T-helper 9 cell (primary cell): ENCODE data around the gene RAD17.
"Not testable (repeated sequence)": the region's sequence is repeated elsewhere in the genome, so short reads cannot be mapped to it uniquely, and the experiment has no call there.

Experiments
- DNase-seq: peaks from one replicate; pipeline ENCODE4 v3.0.0-alpha.2; 2020

The RAD17 gene

GRCh38 chr5:69374911-69375446, 5.4 kb downstream of the RAD17 start:
- no peak for DNase-seq

- DNase-seq, result no peak
These were observed 8.8 kb downstream of the RAD17 start for GRCh38 chr5:69378376-69378775.

- no peak for DNase-seq
These were observed 35.2 kb downstream of the RAD17 start for GRCh38 chr5:69404659-69405330.

- peak; percentile 38 for DNase-seq
These were observed 45.4 kb downstream of the RAD17 start, which contains the start of gene MARVELD2 for GRCh38 chr5:69414885-69415583. Gene MARVELD2, plus strand, starts transcription at chr5:69415116. Its CDS starts 4,270 bp downstream, at chr5:69419386.

- no peak for DNase-seq
These were observed 46.0 kb downstream of the RAD17 start for GRCh38 chr5:69415584-69415958.

GRCh38 chr5:69416180-69416579, 46.6 kb downstream of the RAD17 start:
- DNase-seq, result no peak

- DNase-seq, result no peak
These were observed 47.1 kb downstream of the RAD17 start for GRCh38 chr5:69416699-69417098.

GRCh38 chr5:69418554-69418953, 48.9 kb downstream of the RAD17 start:
- no peak for DNase-seq

- no peak for DNase-seq
These were observed 62.0 kb downstream of the RAD17 start for GRCh38 chr5:69431424-69432303.

GRCh38 chr5:69432412-69433206, 63.0 kb downstream of the RAD17 start:
- no peak for DNase-seq

GRCh38 chr5:69435276-69435884, 65.8 kb downstream of the RAD17 start:
- not testable (repeated sequence) for DNase-seq

- DNase-seq, result no peak
These were observed 74.6 kb downstream of the RAD17 start for GRCh38 chr5:69444127-69444754.

- DNase-seq, result no peak
These were observed 79.9 kb downstream of the RAD17 start for GRCh38 chr5:69449511-69449910.

- no peak for DNase-seq
These were observed 80.5 kb downstream of the RAD17 start for GRCh38 chr5:69450116-69450515.

- DNase-seq, result not testable (repeated sequence)
These were observed 80.9 kb downstream of the RAD17 start for GRCh38 chr5:69450527-69450926.

- DNase-seq, result no peak
These were observed 82.5 kb downstream of the RAD17 start for GRCh38 chr5:69451941-69452647.

- DNase-seq, result not testable (repeated sequence)
These were observed 83.9 kb downstream of the RAD17 start for GRCh38 chr5:69453487-69453886.

GRCh38 chr5:69454460-69455249, 85.0 kb downstream of the RAD17 start:
- no peak for DNase-seq

GRCh38 chr5:69455428-69455988, 85.9 kb downstream of the RAD17 start:
- not testable (repeated sequence) for DNase-seq
